TTC549 (cell line): ENCODE results near the gene SUSD4.

Experiments
- FAIRE-seq: peaks from 2 replicates; lab custom pipeline; 2012; peaks lifted over from hg19 to GRCh38; lab: Jason Lieb, UNC

Gene SUSD4

DNA sequence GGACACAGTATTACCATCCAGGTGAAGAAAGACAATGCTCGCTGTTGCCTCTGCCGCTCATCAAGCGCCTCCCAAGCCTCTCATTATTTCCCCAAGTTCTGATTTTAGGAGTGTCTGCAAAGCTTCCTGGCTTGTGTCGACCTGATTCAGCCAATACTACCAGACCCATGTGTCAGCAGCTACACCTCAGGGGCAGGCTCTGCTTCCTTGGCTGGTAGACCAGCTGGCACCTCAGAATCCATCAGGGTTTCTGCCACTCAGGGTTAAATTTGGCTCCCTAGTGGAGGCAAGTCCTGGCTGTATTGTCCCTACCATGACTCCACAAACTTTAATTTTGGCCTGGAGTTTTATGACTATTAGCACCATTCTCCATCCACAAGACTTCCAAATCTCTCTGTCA, 35.4 kb downstream of the SUSD4 start:
- no peak for FAIRE-seq

DNA sequence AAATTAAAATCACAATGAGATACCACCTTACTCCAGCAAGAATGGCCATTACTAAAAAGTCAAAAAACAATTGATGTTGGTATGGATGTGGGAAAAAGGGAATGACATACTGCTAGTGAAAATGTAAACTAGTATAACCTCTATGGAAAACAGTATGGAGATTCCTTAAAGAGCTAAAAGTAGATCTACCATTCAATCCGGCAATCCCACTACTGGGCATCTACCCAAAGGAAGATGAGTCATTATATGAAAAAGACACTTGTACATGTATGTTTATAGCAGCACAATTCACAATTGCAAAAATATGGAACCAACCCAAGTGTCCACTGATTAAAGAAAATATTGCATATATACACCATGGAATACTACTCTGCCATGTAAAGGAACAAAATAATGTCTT, 37.2 kb downstream of the SUSD4 start:
- FAIRE-seq: no peak

DNA sequence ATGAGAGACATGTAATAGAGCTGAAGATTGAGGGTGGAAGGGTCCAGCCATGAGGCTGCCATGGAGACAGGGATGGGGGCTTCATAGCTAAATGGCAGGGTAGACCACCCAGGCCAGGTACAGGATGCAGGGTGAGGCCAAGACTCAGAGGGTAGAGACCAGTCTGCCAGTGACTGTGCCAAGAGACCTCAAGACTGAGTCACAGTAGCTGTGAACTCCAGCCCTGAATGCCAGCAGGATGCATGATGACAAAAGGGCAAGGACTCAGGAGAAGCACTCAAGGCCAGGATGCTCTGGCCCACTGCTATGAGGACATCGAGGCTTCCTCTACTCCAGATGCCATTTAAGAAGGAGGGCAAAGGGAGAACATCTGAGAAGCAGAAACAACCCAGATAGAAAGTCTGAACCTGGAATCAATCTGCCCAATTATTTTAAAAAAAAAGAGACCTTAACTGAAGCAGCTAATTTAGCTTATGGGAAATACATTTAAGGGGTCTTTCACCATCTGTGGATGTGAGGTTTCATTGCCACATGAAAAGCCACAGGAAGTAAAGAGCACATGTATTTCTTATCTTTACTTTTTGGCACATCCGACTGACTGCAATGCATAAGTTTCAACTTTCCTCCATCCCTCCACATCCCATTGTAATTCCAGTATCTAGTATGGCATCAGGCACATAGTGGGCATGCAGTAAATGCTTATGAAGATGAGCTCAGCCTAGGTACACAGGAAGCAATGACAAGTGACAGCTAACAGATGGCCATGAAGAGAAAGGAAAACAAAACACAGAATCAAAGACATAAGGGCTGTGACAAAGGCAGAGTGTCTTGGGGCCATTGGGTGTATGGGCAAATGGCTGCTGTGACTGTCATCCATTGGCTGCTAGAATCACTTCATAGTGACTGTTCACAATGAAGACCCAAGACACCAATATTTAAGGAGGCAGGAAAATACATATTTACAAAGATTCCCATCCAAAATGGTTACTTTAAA, 40.2 kb downstream of the SUSD4 start:
- FAIRE-seq: no peak

DNA sequence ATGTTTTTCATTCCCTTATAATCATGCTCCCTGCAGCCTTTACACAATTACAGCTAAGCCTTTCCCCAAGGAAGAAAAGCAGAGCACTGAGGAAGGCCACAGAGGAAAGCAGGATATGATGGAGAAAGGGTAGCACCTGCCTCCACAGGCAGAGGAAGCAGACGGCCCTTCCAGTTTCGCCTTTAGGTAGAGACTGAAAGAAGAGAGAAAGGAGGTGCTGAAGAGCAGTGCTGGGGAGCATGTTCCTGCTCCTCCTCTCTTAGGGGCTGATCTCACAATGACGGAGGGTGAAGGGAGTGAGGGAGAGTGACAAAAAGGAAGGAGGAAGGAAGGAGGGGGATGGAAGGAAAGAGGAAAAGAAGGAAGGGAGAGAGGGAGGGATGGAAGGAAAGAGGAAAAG, 41.1 kb downstream of the SUSD4 start:
- no peak for FAIRE-seq

DNA sequence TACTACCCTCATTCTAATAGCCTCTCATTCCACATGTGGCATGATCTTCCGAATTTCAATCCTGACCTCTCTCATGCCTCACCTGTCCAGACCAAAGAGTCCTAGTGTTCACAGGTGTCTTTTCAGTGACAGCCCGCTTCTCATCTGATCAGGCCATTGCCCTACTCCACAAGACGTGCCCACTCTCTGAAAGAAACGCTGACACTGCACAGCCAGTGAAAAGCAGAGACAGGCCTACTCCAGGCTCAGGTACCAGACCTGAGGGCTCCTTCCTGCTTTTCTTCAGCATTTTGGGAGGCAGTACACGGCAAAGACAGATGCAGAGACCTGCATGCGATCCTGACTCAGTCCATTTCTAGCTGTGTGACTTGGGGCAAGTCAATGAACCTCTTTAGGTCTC, 43.0 kb downstream of the SUSD4 start:
- no peak for FAIRE-seq

DNA sequence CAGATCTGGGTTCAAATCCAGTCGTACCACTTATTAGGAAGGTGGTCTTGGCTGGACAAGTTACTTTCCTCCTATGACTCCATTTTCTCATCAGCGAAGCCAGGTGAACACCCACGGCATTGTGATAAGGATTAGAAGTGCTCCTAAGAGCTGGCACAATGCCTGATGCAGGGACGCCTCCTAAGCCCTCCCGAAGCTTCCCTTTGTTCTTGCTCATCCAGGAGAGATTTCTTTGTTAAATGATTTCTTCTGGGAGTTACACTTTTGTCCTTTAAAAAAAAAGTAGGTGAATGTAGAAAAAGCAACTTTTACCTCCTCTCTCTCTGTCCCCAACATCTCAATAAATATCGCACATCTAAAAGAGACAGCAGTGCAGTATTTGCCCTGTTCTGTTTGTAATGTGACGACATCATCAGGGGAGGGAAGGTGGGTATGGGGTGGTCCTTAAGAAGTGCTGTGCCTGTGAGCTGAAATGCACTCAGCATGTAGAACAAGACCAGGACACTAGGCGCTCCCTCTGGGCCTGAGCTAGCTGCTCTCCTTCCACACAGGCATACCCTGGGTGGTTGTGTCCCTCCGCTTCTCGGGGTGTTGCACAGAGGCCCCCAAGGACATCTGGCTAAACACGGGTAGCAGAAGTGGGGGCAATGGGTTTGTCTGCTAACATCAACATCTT, 43.9 kb downstream of the SUSD4 start:
- no peak for FAIRE-seq

DNA sequence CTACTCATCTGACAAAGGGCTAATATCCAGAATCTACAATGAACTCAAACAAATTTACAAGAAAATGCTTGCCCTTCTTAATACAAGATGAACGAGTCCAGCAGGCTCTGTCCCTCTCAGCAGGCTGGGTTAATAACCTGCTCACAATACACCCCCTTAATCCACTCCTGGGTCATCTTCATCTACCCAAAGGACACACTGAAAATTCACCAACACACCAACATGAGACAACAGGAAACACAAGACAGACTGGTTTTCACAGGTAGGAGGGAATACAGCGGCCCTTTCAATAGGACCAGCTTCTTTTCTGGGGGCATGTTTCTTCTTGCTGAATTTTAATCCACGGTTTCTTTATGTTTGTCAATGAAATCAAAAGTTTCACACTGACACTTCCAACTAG, 44.6 kb downstream of the SUSD4 start:
- FAIRE-seq: no peak

DNA sequence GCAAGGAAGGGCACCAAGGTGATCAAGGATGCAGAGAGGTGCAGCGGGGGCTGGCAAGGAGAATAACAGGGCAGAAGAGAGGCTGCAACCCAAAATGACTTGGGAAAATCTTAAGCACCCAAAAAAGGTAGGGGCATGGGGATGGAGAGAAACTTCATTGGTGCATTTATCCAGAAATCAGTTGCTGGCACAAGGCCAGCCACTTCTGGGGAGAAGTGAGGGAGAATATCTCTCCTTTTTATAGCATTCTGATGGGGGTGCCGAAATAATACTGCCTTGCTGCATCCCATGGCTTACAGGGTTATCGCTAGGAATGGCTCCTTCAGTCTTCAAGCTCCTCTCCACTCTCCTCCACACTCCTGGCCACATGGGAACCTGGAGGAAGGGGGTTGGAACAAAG, 47.9 kb downstream of the SUSD4 start:
- FAIRE-seq: no peak

DNA sequence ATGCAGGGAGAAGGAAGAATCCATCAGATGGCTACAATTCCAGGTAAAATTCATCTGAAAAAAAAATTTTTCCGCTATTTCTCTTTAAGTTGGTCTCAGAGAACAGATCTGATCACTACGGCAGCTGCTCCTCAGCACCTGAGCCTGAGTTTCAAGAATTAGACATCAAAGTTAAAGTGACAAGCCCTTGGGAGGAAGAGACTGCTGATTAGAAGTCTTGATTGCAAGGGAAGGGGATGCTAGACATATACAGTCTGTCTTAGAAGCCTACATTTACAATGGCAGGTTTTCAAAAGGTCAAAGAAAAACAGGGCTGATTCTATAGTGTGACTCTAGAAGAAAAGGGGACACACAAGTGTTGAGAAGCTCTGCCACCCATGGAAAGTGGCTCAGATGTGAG, 48.3 kb downstream of the SUSD4 start:
- FAIRE-seq: no peak

DNA sequence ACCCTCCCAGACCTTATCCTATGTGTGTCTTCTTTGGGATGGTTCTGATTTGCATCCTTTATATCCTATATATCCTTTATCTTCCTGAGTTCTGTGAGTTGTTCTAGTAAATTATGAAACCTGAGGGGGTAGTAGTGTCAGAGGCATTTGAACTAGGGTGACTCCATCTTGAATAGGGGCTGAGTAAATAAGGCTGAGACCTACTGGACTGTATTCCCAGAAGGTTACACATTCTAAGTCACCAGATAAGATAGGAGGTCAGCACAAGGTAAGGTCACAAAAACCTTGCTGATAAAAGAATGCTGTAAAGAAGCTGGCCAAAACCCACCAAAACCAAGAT, 50.6 kb downstream of the SUSD4 start:
- FAIRE-seq: no peak

DNA sequence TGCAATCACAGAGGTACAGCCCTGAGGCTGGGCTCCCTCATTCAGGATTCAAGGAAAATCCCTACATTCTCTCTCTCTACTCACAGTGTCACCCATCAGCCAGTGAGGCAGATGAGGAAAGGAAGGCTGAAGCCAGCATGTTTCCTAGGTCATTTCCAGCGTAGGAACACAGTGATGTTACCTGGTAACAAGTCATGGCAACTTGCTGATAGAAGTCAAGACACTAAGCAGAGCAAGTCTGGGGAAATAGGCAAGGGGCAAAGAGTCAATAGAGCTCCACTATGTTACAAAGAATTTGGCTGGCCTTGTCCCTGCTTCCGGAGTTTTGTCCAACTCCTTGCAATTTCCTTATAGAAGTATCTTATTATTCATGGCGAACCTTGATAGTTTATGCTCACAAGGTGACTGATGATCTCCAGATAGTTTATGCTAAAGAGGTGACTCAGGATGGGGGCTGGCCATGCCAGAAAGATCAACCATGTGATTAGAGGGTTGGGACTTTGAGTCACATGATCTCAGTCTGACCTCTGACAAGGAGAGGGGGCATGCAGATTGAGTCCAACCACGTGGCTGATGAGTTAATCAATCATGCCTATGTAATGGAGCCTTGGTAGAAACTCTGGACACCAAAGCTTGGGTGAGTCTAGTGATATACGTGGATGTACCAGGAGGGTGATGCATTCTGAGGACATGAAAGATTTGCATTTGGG, 51.1 kb downstream of the SUSD4 start:
- FAIRE-seq: no peak

DNA sequence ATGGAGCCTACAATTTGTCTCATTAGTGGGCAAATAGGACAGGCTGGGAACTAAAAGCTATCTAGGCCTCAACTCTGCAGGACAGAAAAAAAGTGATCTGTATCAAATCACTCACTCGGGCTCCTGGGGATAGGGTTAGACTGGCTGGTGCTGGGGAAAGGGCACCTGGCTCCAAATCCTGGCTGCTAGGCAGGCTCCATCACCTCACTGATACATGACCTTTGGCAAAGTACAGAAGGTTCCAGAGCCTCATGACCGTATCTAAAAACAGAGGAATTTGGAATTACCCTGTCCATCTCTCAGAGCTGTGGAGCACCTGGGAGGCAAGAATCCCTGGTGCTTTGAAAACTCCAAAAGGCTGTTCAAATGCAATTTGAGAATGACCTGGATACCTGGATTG, 51.7 kb downstream of the SUSD4 start:
- FAIRE-seq: no peak

DNA sequence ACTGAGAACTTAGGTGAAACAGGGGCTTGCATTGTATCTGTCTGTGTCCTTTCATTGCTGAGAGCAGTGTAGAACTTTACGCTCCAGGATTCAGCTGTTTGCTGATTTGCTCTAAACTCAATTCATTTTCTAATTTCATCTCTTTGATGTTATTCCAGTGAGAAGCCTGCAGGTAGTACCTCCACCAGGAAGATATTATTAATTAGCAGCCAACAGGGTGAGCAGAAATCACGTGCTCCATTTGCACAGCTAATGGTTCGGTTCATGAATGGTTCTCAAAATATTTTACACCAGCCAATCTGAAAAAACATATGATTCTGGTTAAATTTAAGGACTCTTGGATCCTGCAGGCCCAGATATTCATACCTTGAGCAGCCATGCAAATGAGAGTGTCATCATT, 52.1 kb downstream of the SUSD4 start:
- FAIRE-seq: no peak

DNA sequence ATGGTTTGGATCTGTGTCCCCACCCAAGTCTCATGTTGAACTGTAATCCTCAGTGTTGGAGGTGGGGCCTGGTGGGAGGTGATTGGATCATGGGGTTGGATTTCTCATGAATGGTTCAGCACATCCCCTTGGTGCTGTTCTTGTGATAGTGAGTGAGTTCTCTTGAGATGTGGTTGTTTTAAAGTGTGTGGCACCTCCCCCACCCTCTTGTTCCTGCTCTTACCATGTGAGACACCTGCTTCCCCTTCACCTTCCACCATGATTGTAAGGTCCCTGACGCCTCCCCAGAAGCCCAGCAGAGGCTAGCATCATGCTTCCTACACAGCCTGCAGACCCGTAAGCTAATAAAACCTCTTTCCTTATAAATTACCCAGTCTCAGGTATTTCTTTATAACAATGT, 55.8 kb downstream of the SUSD4 start:
- no peak for FAIRE-seq

DNA sequence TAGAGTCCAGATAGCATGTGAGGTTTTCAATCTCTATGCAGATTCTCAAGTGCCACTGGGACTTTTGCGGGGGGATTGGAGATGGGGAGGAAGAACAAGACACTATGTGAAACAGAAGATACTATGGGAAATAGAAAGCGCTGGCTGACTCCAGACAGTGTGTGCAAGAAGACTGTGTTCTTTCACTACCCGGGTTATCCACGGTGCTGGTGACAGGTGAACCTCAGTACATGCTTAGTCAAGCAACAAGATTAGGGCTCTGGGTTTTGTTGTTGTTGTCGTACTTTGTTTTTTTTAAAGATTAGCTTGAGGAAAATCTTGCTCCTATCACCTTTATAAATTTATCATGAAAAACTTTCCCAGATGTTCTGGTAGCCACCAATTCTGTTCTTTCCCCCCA, 56.4 kb downstream of the SUSD4 start:
- no peak for FAIRE-seq

DNA sequence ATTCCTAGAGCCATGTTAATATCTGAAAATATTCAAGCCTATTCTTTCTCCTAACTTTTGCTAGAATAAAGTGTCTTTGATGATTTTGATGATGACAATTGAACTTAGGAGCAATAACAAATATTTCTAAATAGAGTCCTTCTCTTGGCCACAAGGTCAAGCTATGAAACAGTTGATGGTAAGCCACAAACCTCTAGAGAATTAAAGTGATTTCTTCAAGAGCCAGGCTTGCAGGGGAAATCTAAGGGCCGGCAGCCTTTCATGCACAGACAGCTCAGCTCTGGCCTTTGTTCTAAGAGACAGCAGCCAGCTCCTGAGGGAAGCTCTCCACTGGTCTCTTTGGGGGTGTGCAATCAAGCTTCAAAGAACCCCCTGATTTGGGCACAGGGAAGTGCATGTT, 59.0 kb downstream of the SUSD4 start:
- no peak for FAIRE-seq

DNA sequence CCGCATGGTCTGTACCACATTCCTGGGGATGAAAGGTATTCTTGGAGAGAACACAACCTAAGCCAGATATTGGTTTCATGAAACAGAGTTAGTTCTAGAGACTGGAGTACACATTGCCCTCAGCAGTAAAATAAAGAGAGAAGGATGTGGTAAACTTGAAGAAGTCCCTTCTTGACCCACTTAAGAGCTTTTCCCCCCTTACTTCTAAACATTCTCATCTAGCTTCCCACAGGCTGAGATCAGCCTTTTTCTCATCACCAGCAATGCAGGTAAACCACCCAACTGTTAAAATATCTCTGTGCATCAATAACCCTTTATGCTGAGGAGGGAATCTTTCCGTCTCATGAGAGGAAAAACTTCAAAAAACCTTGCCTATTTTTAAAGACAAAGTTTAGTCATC, 62.6 kb downstream of the SUSD4 start:
- no peak for FAIRE-seq

DNA sequence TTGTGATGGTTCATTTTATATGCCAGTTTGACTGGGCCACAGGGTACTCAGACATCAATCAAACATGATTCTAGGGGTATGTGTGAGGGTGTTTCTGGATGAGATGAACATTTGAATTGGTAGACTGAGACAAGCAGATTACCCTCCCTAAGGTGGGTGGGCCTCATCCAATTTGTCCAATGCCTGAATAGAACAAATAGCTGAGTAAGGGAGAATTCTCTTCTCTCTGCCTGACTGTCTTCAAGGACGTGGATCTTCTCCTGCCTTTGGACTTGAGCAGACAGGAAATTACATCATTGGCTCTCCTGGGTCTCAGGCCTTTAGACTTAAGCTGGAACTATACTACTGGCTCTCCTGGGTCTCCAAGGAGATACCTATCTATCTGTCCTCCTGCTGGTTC, 64.4 kb downstream of the SUSD4 start:
- FAIRE-seq: no peak

DNA sequence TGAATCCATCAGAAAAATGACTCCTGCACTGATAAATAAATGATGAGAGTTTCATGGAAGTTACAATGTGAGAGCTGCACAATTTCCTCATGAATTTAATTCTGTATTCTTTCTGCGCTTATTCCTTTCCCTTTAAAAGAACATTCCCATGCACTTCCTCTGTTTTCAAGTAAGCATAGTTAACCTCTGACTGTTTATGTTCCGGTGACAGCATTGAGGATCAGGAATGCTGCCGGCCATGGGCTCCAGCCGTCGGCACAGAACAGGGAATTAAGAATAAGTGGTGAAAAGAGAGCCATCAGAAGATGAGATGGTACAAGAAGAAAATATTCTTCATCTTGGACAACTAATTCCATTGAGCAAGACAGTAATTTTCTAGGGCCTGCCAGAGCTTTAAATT, 65.3 kb downstream of the SUSD4 start:
- FAIRE-seq: no peak

DNA sequence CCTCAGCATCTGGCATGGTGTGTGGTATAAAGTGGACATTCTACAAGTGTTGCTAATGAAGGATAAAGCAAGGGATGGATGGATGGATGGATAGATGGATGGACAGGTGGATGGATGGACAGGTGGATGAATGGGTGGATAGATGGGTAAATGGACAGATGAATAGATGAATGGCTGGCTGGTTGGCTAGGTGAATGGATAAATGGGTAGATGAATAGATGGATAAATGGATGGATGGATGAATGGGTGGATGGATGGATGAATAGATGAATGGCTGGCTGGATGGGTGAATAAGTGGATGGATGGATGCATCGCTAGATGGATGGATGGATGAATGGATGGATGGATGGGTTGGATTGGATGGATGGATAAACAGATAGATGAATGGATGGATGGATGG, 66.2 kb downstream of the SUSD4 start:
- no peak for FAIRE-seq

DNA sequence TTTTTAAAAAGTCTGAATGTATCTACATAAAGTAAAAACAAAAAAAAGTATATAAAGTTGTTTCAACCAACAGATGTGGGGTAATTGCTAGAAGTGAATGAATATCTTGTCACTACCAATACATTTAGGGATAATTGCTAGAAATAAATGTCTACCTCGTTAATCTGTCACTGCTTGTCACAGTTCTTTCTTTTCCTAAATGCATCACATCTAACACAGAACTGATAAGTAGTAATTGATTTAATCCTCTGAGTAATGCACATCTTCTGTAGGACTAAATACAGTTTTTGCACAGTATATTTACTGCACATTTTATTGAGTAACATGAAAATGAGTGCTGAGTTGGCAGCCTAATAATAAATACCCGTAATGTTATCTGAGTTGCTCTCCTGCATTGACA, 72.2 kb downstream of the SUSD4 start:
- no peak for FAIRE-seq

DNA sequence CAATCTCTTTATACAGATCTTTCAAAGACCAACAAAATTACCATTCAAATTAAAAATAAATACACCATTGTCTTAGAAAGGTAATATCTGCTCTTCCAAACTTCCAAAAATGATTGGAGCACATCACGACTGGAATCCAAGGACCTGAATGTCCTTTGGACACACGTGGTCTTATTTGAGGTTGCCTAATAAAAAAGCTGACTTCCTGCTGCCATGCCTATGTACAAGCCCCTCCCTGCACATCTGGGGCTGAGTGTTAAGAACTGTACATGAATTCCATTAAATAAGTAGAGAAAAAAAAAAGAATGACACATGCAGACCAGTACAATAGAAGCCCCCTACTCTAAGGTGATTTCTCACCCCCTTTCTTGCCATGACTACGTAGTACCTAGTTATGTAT, 73.6 kb downstream of the SUSD4 start:
- FAIRE-seq: no peak

DNA sequence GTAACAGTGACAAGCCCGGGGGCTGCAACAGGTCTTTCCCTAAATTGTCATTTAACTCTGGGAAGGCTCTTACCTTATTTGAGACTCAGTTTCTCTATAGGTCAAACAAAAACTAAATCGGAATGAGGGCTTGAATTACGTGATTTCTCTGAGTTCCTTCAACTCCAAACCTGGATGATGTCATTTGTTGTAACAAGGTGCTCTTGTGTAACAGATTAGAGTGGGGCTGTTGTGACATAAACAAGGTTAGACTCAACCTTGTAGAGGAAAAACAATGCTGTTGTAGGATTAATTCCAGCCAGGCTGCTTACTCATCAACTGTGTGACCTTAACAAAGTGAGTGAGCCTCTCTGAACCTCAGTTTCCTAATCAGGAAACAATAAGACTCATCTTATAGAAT, 74.4 kb downstream of the SUSD4 start:
- no peak for FAIRE-seq
